GM12878 (cell line): ENCODE results near the gene WNT16.
"Not testable (repeated sequence)": the region's sequence is repeated elsewhere in the genome, so short reads cannot be mapped to it uniquely, and the experiment has no call there.

Experiments
- EED ChIP-seq: sonication (generic); IDR thresholded peaks from 2 replicates; pipeline ENCODE4 v1.6.1; 2016; ENCODE audit warnings: antibody characterized with exemption, low read depth
- POLR2AphosphoS5 ChIP-seq: IDR thresholded peaks from 2 replicates; pipeline ENCODE4 v1.6.1; 2011; ENCODE audit warnings: mild to moderate bottlenecking, low read length, inconsistent platforms
- TCF12 ChIP-seq: IDR thresholded peaks from 2 replicates; pipeline ENCODE4 v1.6.1; 2011; ENCODE audit warnings: low read depth, mild to moderate bottlenecking, low read length

DNA sequence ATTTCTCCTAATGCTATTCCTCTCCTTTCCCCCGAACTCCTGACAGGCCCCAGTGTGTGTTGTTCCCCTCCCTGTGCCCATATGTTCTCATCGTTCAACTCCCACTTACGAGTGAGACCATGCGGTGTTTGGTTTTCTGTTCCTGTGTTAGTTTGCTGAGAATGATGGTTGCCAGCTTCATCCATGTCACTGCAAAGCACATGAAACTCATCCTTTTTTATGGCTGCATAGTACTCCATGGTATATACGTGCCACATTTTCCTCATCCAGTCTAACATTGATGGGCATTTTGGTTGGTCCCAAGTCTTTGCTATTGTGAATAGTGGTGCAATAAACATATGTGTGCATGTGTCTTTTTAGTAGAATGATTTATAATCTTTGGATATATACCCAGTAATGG is 38.9 kb upstream of the WNT16 start:
- not testable (repeated sequence) for TF ChIP-seq TCF12, EED, POLR2AphosphoS5
